ENCODE data around the gene NAT8.
"Not testable (repeated sequence)": the region's sequence is repeated elsewhere in the genome, so short reads cannot be mapped to it uniquely, and the experiment has no call there.

NAT8 gene, protein sequence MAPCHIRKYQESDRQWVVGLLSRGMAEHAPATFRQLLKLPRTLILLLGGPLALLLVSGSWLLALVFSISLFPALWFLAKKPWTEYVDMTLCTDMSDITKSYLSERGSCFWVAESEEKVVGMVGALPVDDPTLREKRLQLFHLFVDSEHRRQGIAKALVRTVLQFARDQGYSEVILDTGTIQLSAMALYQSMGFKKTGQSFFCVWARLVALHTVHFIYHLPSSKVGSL

DNA sequence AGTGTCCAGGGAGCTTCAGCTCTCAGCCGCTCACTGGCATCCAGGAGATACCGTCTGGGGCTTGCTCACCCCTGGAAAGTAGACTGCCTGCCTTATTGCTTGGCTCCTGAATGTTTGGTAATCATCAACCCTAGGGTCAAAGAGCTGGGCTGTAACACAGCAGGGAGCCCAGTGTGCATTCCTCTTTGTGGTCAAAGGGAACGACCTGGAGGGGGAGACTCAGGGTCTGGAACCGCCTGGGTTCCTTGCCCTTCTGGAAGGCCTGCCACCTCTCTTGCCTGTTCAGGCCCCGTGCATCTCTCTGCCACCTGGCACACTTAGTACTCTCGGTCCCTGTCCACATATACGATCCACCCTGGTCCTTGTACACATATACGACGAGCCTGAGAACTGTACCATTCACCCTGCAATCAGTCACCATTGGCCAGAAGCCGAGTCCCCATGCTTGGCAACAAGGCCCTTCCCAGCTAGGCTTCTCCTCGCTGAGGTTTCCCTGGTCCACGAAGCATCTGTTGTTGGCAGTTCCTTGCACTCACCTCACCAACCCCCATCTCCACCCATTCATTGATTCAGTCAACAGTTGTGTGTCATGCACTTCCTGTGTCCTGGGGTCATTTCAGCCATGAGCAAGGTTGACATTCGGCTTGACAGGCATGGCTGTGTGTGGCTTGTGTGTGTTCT is at the start of gene NAT8:
NAT8 (minus strand) TSS at position 85 of the 681 bp plus-strand sequence. CDS start 794 bp downstream, outside the sequence.
- no peak for DNase-seq (ENCODE audit: extremely low read depth in 1 of 2, low read depth in 1 of 2)

DNA sequence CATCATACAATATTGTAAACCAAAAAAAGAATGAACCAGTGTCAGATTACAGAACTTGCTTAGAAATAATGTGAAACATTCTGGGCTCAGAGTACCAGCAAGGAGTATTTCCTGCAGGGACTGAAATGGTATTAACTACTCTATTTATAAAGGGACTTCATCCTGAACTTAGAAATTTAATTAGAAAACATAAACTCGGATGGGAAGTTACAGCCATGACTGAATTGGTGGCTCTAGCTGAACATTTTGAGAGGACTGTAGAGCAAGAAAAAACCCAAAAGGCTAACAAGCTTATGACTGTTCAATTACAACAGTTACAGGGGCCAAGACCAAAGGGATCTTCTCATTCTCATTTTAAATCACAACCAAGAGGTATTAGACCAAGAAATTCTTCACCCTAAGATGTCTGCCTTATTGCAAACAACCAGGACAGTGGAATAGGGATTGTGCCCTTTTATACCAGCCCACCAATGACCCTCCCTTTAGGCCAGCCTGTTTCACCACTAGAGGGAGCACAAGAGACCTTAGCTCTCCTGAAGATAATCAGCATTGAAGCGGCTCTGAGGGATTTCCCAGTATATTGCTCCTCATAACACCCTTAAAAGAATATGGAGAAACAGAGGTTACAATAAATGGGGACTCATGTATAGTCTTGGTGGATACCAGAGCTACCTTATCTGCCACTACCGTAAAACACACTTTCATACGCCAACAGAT is 48.3 kb upstream of the NAT8 start:
- DNase-seq (ENCODE audit: extremely low read depth in 1 of 2, low read depth in 1 of 2) = not testable (repeated sequence)

DNA sequence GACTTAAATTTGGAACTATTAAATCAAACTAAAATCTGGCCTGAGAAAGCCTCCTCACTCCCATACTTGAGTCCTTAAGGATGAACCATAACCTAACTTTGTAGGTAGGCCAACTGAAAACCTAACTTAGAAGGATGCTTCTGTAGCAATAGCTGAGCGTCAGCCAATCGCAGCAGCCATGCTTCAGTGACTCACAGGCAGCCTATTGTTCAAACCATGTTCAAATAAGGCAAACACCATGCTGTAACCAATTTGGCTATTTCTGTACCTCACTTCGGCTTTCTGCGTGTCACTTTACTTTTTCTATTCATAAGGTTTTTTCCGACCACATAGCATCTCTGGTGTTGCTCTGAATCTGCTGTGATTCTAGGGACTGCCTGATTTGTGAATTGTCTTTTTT is 46.3 kb upstream of the NAT8 start:
- DNase-seq (ENCODE audit: extremely low read depth in 1 of 2, low read depth in 1 of 2) = not testable (repeated sequence)

DNA sequence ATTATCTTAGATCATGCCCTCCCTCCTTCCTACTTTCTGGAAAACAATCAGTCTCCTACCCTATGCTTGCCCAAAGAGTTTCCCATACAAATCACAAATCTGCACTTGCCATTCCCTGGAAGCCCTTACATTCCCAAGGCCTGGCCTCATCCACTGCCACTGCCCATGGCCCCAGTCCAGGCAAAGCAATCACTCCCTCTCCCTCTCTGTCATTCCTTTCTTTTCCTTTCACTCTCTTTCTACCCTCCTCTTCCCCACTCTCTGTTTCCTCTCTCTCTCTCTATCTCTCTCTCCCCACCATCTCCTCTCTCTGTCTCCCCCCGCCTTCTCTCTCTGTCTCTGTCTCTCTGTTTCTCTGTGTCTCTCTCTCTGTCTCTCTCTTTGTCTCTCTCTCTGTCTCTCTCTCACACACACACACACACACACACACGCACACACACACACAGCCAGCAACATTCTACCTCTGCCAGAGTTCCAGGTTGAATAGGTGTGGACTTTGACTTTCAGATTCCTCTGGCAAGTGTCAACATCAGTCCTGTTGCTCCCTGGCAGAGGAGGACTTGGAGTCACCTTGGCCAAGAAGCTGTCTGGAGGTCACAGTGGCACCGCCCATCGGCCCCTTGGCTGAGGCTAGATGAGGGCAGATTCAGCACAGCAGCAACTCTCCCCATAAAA is 43.7 kb upstream of the NAT8 start:
- DNase-seq (ENCODE audit: extremely low read depth in 1 of 2, low read depth in 1 of 2) = no peak

DNA sequence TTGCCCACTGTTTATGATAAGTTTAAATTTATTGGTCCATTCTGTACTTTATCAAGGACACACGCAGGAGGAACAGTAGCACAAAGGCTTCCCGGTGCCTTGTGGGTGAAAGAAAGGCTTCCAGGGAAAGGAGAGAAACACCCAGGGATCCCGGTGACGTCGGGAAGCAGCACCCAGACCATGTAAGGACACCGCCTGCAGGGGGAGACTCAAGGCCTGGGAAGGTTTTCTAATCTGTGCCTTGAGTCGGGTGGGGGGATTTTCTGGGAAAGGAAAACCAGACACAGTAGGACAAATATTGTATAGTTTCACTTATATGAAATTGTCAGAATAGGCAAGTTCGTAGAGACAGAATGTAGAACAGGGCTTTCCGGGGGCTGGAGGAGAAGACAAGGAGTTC is 42.7 kb upstream of the NAT8 start:
- not testable (repeated sequence) for DNase-seq (ENCODE audit: extremely low read depth in 1 of 2, low read depth in 1 of 2)

DNA sequence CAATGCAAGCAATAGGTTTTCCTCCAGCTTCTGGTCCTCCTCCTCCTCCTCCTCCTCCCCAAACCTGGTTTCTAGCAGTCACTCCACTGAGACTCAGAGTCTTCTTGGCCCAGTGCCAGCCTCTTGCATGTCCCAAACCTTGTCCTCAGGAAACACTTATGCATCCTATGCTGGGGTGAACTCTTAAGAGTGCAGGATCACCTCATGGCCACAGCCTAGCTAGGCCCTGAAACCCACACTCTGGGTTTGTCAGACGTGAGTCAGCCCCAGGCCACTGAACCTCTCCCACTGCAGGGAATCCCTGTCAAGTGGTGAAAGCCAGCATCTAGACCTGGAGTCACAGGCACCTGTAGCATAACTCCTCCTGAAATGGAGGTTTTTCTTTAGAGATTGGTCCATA is 42.1 kb upstream of the NAT8 start:
- DNase-seq (ENCODE audit: extremely low read depth in 1 of 2, low read depth in 1 of 2) = peak in 1 of 2 donors; percentile 4

DNA sequence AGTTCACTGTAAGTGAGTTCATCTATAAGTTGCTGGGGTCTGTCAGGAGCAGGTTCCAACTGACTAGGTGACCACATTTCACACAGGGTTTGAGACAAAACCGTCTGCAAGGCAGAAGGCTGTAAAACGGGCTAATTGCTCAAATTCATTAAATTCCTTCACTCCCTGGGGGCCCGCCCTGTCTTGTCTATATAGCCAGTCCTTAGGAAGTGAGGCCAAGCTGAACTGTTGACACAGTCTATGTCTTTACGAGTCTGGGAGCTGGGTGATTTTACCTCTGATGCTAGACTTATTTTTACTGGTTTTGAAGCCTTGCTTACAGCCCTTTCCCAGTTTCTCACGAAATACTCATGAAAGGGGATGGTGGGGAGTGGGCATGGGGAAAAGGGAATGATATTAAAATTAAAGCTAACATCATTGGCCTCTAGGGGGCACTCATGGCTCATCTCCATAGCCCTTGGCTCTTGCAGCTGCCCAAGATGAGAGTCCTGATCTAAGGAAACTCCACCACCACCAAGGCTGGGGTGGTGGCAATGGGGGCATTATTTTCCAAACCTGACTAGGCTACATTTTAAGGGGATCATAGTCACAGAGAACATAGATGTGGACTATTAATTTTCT is 37.8 kb upstream of the NAT8 start:
- DNase-seq (ENCODE audit: extremely low read depth in 1 of 2, low read depth in 1 of 2) = not testable (repeated sequence)

DNA sequence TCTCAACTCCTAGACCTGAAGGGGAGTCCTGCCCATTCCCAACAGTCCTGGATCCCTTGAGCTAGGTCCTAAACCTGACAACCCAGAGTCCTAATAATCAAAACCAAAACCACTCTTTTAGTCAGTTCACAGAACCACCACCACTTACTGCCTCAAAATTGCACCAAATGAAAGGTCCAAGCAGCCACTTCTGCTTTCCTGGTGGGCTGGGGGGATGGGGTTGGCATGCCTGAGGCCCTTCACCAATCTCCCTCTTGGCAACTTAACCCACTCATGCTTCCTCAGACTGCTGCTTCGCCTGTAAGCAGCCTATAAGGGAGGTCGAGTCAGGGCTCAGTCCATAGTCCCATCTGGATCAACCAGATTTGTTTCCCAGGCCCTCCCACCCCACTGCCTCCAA is 37.0 kb upstream of the NAT8 start:
- DNase-seq (ENCODE audit: extremely low read depth in 1 of 2, low read depth in 1 of 2) = not testable (repeated sequence)

DNA sequence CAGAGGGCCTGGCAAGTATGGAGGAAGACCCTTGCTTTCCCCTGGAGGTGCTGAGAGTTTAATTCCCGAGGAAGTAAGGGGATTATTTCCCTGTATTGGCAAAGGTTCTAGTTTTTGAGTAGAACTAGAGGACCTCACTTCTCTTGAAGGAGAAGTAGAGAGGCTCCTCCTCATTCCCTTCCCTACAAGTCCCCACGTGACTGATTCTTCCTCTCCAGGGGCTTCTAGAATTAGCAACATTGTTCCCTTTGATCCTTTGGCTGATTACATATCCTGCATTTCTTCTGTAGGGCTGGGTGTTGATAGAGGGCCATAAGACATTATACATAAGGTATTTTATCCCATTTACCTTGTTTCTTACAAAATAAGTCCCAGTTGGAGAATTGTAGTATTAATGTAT is 35.8 kb upstream of the NAT8 start:
- not testable (repeated sequence) for DNase-seq (ENCODE audit: extremely low read depth in 1 of 2, low read depth in 1 of 2)

DNA sequence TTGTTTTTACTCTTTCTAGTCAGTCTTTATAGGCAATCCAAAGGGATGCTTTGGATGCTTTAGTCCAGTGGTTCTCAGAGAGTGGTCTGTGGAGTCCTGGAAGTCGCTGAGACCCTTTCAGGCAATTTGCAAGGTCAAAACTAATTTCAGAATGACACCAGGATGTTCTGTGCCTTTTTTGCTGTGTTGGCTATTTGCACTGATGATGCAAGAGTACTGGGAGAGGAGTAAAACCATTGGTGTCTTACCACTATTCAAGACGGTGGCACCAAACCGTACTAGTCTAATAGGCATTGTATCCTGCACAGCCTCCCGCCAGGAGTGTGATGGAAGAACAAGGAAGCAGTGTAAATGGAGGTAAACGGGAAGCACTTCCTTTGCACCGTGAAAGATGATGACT is 34.0 kb upstream of the NAT8 start:
- not testable (repeated sequence) for DNase-seq (ENCODE audit: extremely low read depth in 1 of 2, low read depth in 1 of 2)

DNA sequence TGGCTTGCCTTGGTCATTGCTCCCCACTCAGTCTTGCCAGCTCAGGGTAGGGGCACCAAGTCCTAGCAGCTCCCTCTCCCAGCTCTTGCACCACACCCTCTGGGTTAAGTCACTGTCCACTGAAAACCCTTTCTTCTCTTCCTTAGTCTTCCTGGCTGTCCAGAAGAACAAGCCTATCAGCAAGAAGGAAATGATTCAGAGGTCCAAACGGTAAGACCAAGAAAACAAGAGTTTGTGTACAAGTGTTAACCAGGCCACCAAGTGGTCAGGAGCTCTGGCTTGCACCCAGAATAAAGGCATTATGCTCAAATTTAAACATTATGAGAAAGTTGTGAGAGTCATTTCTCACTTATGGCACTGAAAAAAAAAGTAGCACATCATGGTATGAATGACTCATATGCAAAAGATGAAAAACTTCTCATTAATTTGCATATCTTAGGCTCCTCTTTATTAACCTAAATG is 32.5 kb upstream of the NAT8 start:
- not testable (repeated sequence) for DNase-seq (ENCODE audit: extremely low read depth in 1 of 2, low read depth in 1 of 2)

DNA sequence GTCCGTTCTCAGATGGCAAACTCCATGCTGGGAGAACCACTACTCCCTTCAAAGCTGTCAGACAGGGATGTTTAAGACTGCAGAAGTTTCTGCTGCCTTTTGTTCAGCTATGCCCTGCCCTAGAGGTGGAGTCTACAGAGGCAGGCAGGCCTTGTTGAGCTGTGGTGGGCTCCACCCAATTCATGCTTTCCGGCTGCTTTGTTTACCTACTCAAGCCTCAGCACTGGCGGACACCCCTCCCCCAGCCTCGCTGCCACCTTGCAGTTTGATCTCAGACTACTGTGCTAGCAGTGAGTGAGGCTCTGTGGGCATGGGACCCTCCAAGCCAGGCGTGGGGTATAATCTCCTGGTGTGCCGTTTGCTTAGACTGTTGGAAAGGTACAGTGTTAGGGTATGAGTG is 27.8 kb upstream of the NAT8 start:
- not testable (repeated sequence) for DNase-seq (ENCODE audit: extremely low read depth in 1 of 2, low read depth in 1 of 2)

DNA sequence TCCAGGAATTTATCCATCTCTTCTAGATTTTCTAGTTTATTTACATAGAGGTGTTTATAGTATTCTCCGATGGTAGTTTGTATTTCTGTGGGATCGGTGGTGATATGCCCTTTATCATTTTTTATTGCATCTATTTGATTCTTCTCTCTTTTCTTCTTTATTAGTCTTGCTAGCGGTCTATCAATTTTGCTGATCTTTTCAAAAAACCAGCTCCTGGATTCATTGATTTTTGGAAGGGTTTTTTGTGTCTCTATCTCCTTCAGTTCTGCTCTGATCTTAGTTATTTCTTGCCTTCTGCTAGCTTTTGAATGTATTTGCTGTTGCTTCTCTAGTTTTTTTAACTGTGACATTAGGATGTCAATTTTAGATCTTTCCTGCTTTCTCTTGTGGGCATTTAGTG is 25.0 kb upstream of the NAT8 start:
- DNase-seq (ENCODE audit: extremely low read depth in 1 of 2, low read depth in 1 of 2) = not testable (repeated sequence)

DNA sequence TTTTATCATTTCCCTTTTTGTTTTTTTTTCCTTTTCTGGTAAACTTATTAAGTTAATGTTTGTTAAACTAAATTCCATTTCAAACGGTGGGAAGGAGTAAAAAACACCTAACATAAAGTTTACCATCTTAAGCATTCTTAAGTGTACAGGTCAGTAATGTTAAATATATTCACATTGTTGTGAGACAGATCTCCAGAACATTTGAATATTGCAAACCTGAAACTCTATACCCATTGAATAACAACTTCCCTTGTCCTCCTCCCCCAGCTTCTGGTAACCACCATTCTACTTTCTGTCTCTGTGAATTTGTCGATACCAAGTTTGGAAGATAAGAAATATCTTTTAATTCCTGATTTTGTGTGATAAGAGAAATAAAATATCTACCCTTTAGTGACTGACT is 12.0 kb upstream of the NAT8 start:
- DNase-seq (ENCODE audit: extremely low read depth in 1 of 2, low read depth in 1 of 2) = no peak

DNA sequence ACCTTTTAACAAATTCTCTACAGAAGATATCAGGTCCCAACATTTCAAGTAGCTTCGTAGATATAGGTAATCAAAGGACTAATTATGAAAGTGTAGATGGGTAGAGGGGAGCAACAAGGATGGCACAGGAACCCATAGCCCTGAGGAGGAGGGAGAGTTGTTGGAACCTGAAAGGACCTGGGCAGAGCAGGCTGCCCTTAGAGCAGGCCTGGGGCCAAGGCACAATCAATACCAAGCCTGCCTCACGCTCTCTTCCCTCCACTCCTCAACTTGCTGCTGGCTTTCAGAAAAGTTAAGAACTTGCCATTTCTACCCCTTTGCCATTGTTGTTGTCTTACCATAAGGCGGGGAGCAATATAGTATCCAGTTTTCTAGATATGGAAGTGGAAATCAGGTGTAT is 10.1 kb upstream of the NAT8 start:
- no peak for DNase-seq (ENCODE audit: extremely low read depth in 1 of 2, low read depth in 1 of 2)

DNA sequence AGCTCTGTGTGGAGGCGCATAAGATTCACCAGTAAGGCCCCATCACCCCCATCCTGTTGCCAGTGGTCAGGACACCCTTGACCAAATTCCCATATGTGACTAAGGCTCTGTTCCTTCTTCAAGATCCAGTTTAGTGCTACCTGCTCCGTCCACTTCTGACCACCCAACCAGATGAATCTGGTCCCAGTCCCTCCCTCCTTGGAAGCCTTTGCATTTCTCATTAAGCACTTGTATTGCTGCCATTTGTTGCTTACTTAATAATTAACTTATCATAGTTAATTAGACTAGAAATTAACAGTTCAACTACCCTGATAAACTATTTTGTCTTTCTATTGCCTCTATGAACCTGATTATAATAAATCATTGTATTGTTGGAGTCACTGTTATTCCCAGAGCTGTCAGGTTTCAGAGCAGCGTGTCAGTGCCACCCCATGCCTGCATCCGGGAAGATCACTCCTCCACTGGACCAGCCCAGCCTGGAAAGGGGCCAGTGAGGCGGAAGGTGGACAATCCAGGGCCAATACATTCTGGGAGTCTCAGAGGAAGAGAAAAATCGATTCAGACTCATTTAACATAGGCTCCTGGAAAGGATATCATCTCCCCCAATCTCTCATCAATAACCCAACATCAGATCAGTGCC is 9.5 kb upstream of the NAT8 start:
- no peak for DNase-seq (ENCODE audit: extremely low read depth in 1 of 2, low read depth in 1 of 2)

DNA sequence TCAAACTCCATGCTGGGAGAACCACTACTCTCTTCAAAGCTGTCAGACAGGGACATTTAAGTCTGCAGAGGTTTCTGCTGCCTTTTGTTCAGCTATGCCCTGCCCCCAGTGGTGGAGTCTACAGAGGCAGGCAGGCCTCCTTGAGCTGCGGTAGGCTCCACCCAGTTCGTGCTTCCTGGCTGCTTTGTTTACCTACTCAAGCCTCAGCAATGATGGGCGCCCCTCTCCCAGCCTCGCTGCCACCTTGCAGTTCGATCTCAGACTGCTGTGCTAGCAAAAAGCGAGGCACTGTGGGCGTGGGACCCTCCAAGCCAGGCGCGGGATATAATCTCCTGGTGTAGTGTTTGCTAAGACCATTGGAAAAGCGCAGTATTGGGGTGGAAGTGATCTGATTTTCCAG is 5.5 kb upstream of the NAT8 start:
- DNase-seq (ENCODE audit: extremely low read depth in 1 of 2, low read depth in 1 of 2) = not testable (repeated sequence)

DNA sequence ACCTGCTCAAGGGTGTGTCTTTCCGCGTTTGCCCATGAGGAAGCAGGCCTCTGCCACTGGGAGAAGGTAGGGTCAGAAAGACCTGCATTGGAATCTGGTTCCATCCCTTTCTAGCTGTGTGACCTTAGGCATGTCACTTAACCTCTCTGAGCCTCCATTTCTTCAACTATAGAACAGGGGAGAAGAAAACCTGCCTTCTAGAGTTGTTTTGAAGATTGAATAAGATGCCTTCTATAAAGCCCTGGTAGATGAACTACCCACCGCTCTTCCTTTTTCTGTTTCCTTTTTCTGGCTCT is 507 bp downstream of the NAT8 start:
- no peak for DNase-seq (ENCODE audit: extremely low read depth in 1 of 2, low read depth in 1 of 2)

DNA sequence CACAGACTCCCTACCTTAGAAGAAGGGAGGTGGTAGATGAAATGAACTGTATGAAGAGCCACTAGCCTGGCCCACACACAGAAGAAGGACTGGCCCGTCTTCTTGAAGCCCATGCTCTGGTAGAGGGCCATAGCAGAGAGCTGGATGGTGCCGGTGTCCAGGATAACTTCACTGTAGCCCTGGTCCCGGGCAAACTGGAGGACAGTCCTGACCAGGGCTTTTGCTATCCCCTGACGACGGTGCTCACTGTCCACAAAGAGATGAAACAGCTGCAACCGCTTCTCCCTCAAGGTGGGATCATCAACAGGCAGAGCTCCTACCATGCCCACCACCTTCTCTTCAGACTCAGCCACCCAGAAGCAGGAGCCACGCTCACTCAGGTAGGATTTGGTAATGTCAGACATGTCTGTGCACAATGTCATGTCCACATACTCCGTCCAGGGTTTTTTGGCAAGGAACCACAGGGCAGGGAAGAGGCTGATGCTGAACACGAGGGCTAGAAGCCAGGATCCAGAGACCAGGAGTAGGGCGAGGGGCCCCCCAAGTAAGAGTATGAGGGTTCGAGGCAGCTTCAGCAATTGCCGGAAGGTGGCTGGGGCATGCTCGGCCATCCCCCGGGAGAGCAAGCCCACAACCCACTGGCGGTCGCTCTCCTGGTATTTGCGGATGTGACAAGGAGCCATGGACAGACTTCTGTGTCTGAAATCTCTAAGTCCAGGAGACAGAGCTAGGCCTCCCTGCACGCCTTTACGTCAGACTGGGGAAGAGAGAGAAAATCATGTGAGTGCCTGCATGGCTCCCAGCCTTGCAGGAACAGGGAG is 1.1 kb downstream of the NAT8 start:
- DNase-seq (ENCODE audit: extremely low read depth in 1 of 2, low read depth in 1 of 2) = no peak

DNA sequence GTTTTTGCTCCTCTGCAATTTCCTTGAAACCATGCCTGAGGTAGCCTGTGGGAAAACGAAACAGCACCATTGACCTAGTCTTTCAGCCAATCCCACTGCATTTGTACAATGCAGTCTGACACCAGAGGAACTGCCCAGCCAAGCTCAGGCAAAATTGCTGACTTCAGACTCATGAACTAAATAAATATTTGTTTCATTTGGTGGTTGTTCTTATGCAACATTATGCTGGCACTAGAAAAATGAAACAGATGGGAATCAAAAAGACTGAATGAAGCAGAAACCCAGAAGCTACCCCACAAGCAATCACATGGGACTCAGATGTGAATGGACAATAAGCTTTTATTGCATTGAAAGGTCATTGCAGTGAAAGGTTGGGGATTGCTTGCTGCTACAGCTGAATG is 1.7 kb downstream of the NAT8 start:
- DNase-seq (ENCODE audit: extremely low read depth in 1 of 2, low read depth in 1 of 2) = no peak
